Neural cell (in vitro differentiated cells): ENCODE results near the gene SLC44A4. TPM values are rescaled to one million over a fixed set of nuclear protein-coding genes. Genes with fewer than 3 reads are reported as not detected.

Experiments
- H2AFZ ChIP-seq: fragments of 200-600, 300-800 bp; sonication (generic), shearing (Covaris generic); 2 replicates; pipeline ENCODE4 v1.6.0; 2014; ENCODE audit warnings: low read depth, mild to moderate bottlenecking, antibody characterized with exemption, low read length, moderate library complexity
- H3F3A ChIP-seq: fragments of 200-600 bp; shearing (Covaris generic); 2 replicates; pipeline ENCODE4 v1.6.1; 2016; ENCODE audit warnings: mild to moderate bottlenecking, moderate library complexity, mixed read lengths, antibody characterized with exemption, low read length; ENCODE audit not compliant: insufficient read depth, poor library complexity, severe bottlenecking
- H3K27ac ChIP-seq: fragments of 200-600, 300-800 bp; sonication (generic), shearing (Covaris generic); 2 replicates; pipeline ENCODE4 v1.5.1; 2014; ENCODE audit warnings: mild to moderate bottlenecking, low read length, moderate library complexity
- H3K27me3 ChIP-seq: fragments of 300-800, 200-600 bp; sonication (generic), shearing (Covaris generic); 2 replicates; pipeline ENCODE4 v1.6.0; 2014; ENCODE audit warnings: mild to moderate bottlenecking, low read depth, low read length, moderate library complexity; ENCODE audit not compliant: insufficient read depth
- H3K36me3 ChIP-seq: fragments of 300-800, 200-600 bp; sonication (generic), shearing (Covaris generic); 2 replicates; pipeline ENCODE4 v1.5.1; 2014; ENCODE audit warnings: mild to moderate bottlenecking, antibody characterized with exemption, low read length, moderate library complexity; ENCODE audit not compliant: insufficient read depth
- H3K4me2 ChIP-seq: fragments of 300-800, 200-600 bp; sonication (generic), shearing (Covaris generic); 2 replicates; pipeline ENCODE4 v1.6.0; 2014; ENCODE audit warnings: mild to moderate bottlenecking, low read length
- H3K4me3 ChIP-seq: fragments of 300-800, 200-600 bp; sonication (generic), shearing (Covaris generic); 2 replicates; pipeline ENCODE4 v1.5.1; 2014; ENCODE audit warnings: mild to moderate bottlenecking, low read length, moderate library complexity
- H3K79me2 ChIP-seq: fragments of 200-600 bp; shearing (Covaris generic); replicated peaks from 2 replicates; pipeline ENCODE4 v1.6.0; 2014; ENCODE audit warnings: mild to moderate bottlenecking, low read length, moderate library complexity; ENCODE audit not compliant: insufficient read depth
- H3K9ac ChIP-seq: fragments of 300-800, 200-600 bp; sonication (generic), shearing (Covaris generic); 2 replicates; pipeline ENCODE4 v1.6.1; 2016; ENCODE audit warnings: mild to moderate bottlenecking, low read length, mixed read lengths
- H3K9me2 ChIP-seq: fragments of 200-600 bp; shearing (Covaris generic); 2 replicates; pipeline ENCODE4 v1.6.1; 2016; ENCODE audit warnings: mild to moderate bottlenecking, low read length, mixed read lengths; ENCODE audit not compliant: insufficient read depth
- H3K9me3 ChIP-seq: fragments of 200-600, 300-800 bp; sonication (generic), shearing (Covaris generic); 2 replicates; pipeline ENCODE4 v1.6.1; 2016; ENCODE audit warnings: mild to moderate bottlenecking, mixed run types, low read length, moderate library complexity, mixed read lengths
- H4K20me1 ChIP-seq: fragments of 200-600 bp; shearing (Covaris generic); 2 replicates; pipeline ENCODE4 v1.6.1; 2016; ENCODE audit warnings: mild to moderate bottlenecking, mixed run types; ENCODE audit not compliant: insufficient read depth
- CTCF ChIP-seq: fragments of 450-650 bp; IDR thresholded peaks from 2 replicates; pipeline ENCODE4 v1.5.1; 2014; ENCODE audit warnings: antibody characterized with exemption, mild to moderate bottlenecking, moderate library complexity; ENCODE audit not compliant: poor library complexity, severe bottlenecking
- EP300 ChIP-seq: fragments of 450-650 bp; conservative IDR thresholded peaks from 2 replicates; pipeline ENCODE4 v1.6.1; 2014; ENCODE audit warnings: antibody characterized with exemption, mild to moderate bottlenecking, moderate library complexity; ENCODE audit not compliant: poor library complexity, severe bottlenecking
- EZH2 ChIP-seq: fragments of 200-600, 300-800 bp; shearing (Covaris generic), sonication (generic); IDR thresholded peaks from 2 replicates; pipeline ENCODE4 v1.6.1; 2014; ENCODE audit warnings: antibody characterized with exemption, low read length, borderline replicate concordance, mild to moderate bottlenecking; ENCODE audit not compliant: insufficient read depth, poor library complexity, severe bottlenecking
- MXI1 ChIP-seq: fragments of 450-650 bp; conservative IDR thresholded peaks from 2 replicates; pipeline ENCODE4 v1.6.1; 2014; ENCODE audit warnings: antibody characterized with exemption, mild to moderate bottlenecking; ENCODE audit not compliant: poor library complexity, severe bottlenecking
- POLR2AphosphoS5 ChIP-seq: IDR thresholded peaks from 2 replicates; pipeline ENCODE4 v1.6.1; 2012
- RAD21 ChIP-seq: fragments of 450-650 bp; conservative IDR thresholded peaks from 2 replicates; pipeline ENCODE4 v1.6.1; 2014; ENCODE audit warnings: antibody characterized with exemption, mild to moderate bottlenecking, moderate library complexity
- REST ChIP-seq: IDR thresholded peaks from 2 replicates; pipeline ENCODE4 v1.6.1; 2012; ENCODE audit warnings: borderline replicate concordance
- SMC3 ChIP-seq: fragments of 450-650 bp; conservative IDR thresholded peaks from 2 replicates; pipeline ENCODE4 v1.6.1; 2014; ENCODE audit warnings: antibody characterized with exemption, mild to moderate bottlenecking, moderate library complexity; ENCODE audit not compliant: poor library complexity
- TAF1 ChIP-seq: IDR thresholded peaks from 2 replicates; pipeline ENCODE4 v1.6.1; 2012; ENCODE audit warnings: low read depth
- polyA plus RNA-seq: library from polyadenylated mRNA; depleted of rRNA; stranded (reverse); fragments of >200 nt; gene quantifications from 2 replicates; pipeline ENCODE4 v1.2.3, GENCODE V29; 2014

SLC44A4 gene
- polyA plus RNA-seq, 1 donor from 2014 or later, result 0.09 TPM

- H3K36me3 ChIP-seq, result no peaks in the 10 kb centered on the region
- no peaks in the 10 kb centered on the region for H3K27me3 ChIP-seq
- H3K9me3 ChIP-seq, result no peaks in the 10 kb centered on the region
- no peak overlapping the region for H2AFZ ChIP-seq
- no peak overlapping the region for H3K4me3 ChIP-seq
- no peaks in the 10 kb centered on the region for H3K9me2 ChIP-seq
- no peak overlapping the region for H3K27ac ChIP-seq
- H3K9ac ChIP-seq, result no peak overlapping the region
- H3K4me2 ChIP-seq, result no peak overlapping the region
- H3F3A ChIP-seq, result no peaks in the 10 kb centered on the region
- H4K20me1 ChIP-seq, result no peaks in the 10 kb centered on the region
- TF ChIP-seq CTCF (no peak), TAF1 (no peak), MXI1 (no peak), POLR2AphosphoS5 (no peak), EP300 (no peak), SMC3 (no peak), EZH2 (no peak)
- H3K79me2 ChIP-seq, result no peaks in the 10 kb centered on the region
Observed at GRCh38 chr6:31879901-31880300, 1.1 kb upstream of the SLC44A4 start.

GRCh38 chr6:31879143-31879542 is 346 bp upstream of the SLC44A4 start:
- Histone ChIP-seq H3K79me2 (no peaks in the 10 kb centered on the region), H3K4me2 (no peak overlapping the region), H3K9me2 (no peaks in the 10 kb centered on the region), H3K27ac (no peak overlapping the region), H3K9ac (no peak overlapping the region), H4K20me1 (no peaks in the 10 kb centered on the region), H3K4me3 (no peak overlapping the region), H3F3A (no peaks in the 10 kb centered on the region), H3K9me3 (no peaks in the 10 kb centered on the region), H3K36me3 (no peaks in the 10 kb centered on the region), H3K27me3 (no peaks in the 10 kb centered on the region), H2AFZ (no peak overlapping the region)
- TF ChIP-seq EP300, result no peak
- no peak for TF ChIP-seq EZH2
- no peak for TF ChIP-seq CTCF
- TF ChIP-seq MXI1, result no peak

- H3K4me2 ChIP-seq, result no peak overlapping the region
- no peak overlapping the region for H3K4me3 ChIP-seq
- H3K36me3 ChIP-seq, result no peaks in the 10 kb centered on the region
- no peak overlapping the region for H3K27ac ChIP-seq
- H3K9me2 ChIP-seq, result no peaks in the 10 kb centered on the region
- H4K20me1 ChIP-seq, result no peaks in the 10 kb centered on the region
- H3K9me3 ChIP-seq, result no peaks in the 10 kb centered on the region
- no peak overlapping the region for H3K9ac ChIP-seq
- no peak overlapping the region for H2AFZ ChIP-seq
- no peaks in the 10 kb centered on the region for H3F3A ChIP-seq
- H3K79me2 ChIP-seq, result no peaks in the 10 kb centered on the region
- no peak for TF ChIP-seq REST
- no peak for TF ChIP-seq MXI1
- TF ChIP-seq EZH2, result no peak
- TF ChIP-seq EP300, result no peak
- no peak for TF ChIP-seq SMC3
- no peak for TF ChIP-seq POLR2AphosphoS5
- no peak for TF ChIP-seq TAF1
- no peak for TF ChIP-seq RAD21
- TF ChIP-seq CTCF, result no peak
- H3K27me3 ChIP-seq, result no peaks in the 10 kb centered on the region
Observed at GRCh38 chr6:31878222-31878621, 575 bp downstream of the SLC44A4 start.
